ENCODE data around the gene GFI1.
"Not testable (repeated sequence)": the region's sequence is repeated elsewhere in the genome, so short reads cannot be mapped to it uniquely, and the experiment has no call there.

GFI1 gene

GRCh38 chr1:92464588-92465255, 22.0 kb downstream of the GFI1 start:
- no peak for DNase-seq

GRCh38 chr1:92461364-92462097, 25.2 kb downstream of the GFI1 start:
- no peak for DNase-seq

- DNase-seq: no peak
Measured at GRCh38 chr1:92459871-92460320, 26.8 kb downstream of the GFI1 start.

GRCh38 chr1:92458146-92458545, 28.6 kb downstream of the GFI1 start:
- no peak for DNase-seq

- DNase-seq: no peak
Measured at GRCh38 chr1:92447976-92448375, 38.7 kb downstream of the GFI1 start.

GRCh38 chr1:92447033-92447681, 39.6 kb downstream of the GFI1 start:
- no peak for DNase-seq

- DNase-seq: no peak
Measured at GRCh38 chr1:92446546-92446945, 40.2 kb downstream of the GFI1 start.

GRCh38 chr1:92445865-92446264, 40.9 kb downstream of the GFI1 start:
- no peak for DNase-seq

GRCh38 chr1:92444351-92444750, 42.4 kb downstream of the GFI1 start:
- DNase-seq: no peak

GRCh38 chr1:92443893-92444292, 42.8 kb downstream of the GFI1 start:
- DNase-seq: no peak

GRCh38 chr1:92442351-92442750, 44.4 kb downstream of the GFI1 start:
- no peak for DNase-seq

- no peak for DNase-seq
Measured at GRCh38 chr1:92441697-92442342, 44.9 kb downstream of the GFI1 start.

GRCh38 chr1:92441316-92441696, 45.4 kb downstream of the GFI1 start:
- DNase-seq: no peak

GRCh38 chr1:92439291-92439690, 47.4 kb downstream of the GFI1 start:
- DNase-seq: no peak

GRCh38 chr1:92434572-92434971, 52.2 kb downstream of the GFI1 start:
- not testable (repeated sequence) for DNase-seq

- DNase-seq: no peak
Measured at GRCh38 chr1:92430030-92430429, 56.7 kb downstream of the GFI1 start.

- no peak for DNase-seq
Measured at GRCh38 chr1:92425617-92426016, 61.1 kb downstream of the GFI1 start.
